HEK293 (cell line): ENCODE data around the gene TASP1.

Experiments used
- CTCF ChIA-PET: fragments of 350-600 bp; formaldehyde crosslinking; extraction: SDS; loops from one replicate; lab custom pipeline; 2021; ENCODE audit warnings: antibody characterized with exemption; lab: Yijun Ruan, JAX
- POLR2A ChIA-PET: fragments of 300-600 bp; formaldehyde crosslinking; extraction: SDS; loops from one replicate; lab custom pipeline; 2020; ENCODE audit warnings: antibody characterized with exemption, inconsistent platforms; lab: Yijun Ruan, JAX
- H3K27ac ChIP-seq: fragments of 200-500 bp; sonication (Bioruptor generic); 2 replicates; pipeline ENCODE4 v1.5.1; 2014; ENCODE audit warnings: low read depth, low read length, control low read depth, inconsistent platforms; ENCODE audit errors: extremely low read depth
- H3K36me3 ChIP-seq, 2 experiments: fragments of 200-500 bp in 1 of 2; sonication (Bioruptor generic) in 1 of 2; 1 replicate in 1 of 2; 2 replicates in 1 of 2; pipeline ENCODE4 v1.5.1; 2014 to 2017; ENCODE audit warnings: inconsistent platforms in 2 of 2, low read length in 2 of 2; ENCODE audit not compliant: control insufficient read depth in 2 of 2, insufficient read depth in 1 of 2
- H3K4me1 ChIP-seq: fragments of 200-500 bp; sonication (Bioruptor generic); 2 replicates; pipeline ENCODE4 v1.5.1; 2014; ENCODE audit warnings: mild to moderate bottlenecking, low read length, inconsistent platforms; ENCODE audit not compliant: control insufficient read depth, insufficient read depth
- H3K4me3 ChIP-seq: 2 replicates; pipeline ENCODE4 v1.5.1; 2011; ENCODE audit warnings: low read depth, mild to moderate bottlenecking, control low read depth, low read length, moderate library complexity
- H3K9me3 ChIP-seq: fragments of 200-500 bp; sonication (Bioruptor generic); 2 replicates; pipeline ENCODE4 v1.5.1; 2014; ENCODE audit warnings: low read depth, low read length, inconsistent platforms; ENCODE audit not compliant: control insufficient read depth, insufficient read depth
- YY2 ChIP-seq: fragments of 450-650 bp; formaldehyde crosslinking; IDR thresholded peaks from 2 replicates; pipeline ENCODE4 v1.5.1; 2016; ENCODE audit warnings: missing biosample characterization, missing genetic modification characterization
- ZBTB1 ChIP-seq: fragments of 450-650 bp; formaldehyde crosslinking; IDR thresholded peaks from 2 replicates; pipeline ENCODE4 v1.5.1; 2016; ENCODE audit warnings: missing biosample characterization, missing genetic modification characterization
- ZFP37 ChIP-seq: fragments of 450-650 bp; formaldehyde crosslinking; IDR thresholded peaks from 2 replicates; pipeline ENCODE4 v1.5.1; 2016; ENCODE audit warnings: missing biosample characterization, missing genetic modification characterization
- ZNF114 ChIP-seq: fragments of 450-650 bp; formaldehyde crosslinking; IDR thresholded peaks from 2 replicates; pipeline ENCODE4 v1.5.0; 2017; ENCODE audit warnings: missing biosample characterization, missing genetic modification characterization
- ZNF19 ChIP-seq: fragments of 450-650 bp; formaldehyde crosslinking; IDR thresholded peaks from 2 replicates; pipeline ENCODE4; 2016; ENCODE audit warnings: missing biosample characterization, missing genetic modification characterization, low read depth
- ZNF223 ChIP-seq: fragments of 450-650 bp; formaldehyde crosslinking; IDR thresholded peaks from 2 replicates; pipeline ENCODE4 v1.5.1; 2016; ENCODE audit warnings: missing biosample characterization, missing genetic modification characterization
- ZNF274 ChIP-seq, 2 experiments: fragments of 200-500 bp in 1 of 2; fragments of 450-650 bp in 1 of 2; sonication (Bioruptor generic) in 1 of 2; formaldehyde crosslinking in 1 of 2; IDR thresholded peaks; 2 replicates each; pipeline versions ENCODE4 v1.5.1 to v1.6.1; 2014 to 2016; ENCODE audit warnings: borderline replicate concordance in 1 of 2, inconsistent platforms in 1 of 2, low read length in 1 of 2, missing biosample characterization in 1 of 2, missing genetic modification characterization in 1 of 2
- ZNF311 ChIP-seq: fragments of 450-650 bp; formaldehyde crosslinking; IDR thresholded peaks from 2 replicates; pipeline ENCODE4 v1.5.1; 2017; ENCODE audit warnings: missing biosample characterization, missing genetic modification characterization, borderline replicate concordance
- ZNF404 ChIP-seq: fragments of 450-650 bp; formaldehyde crosslinking; IDR thresholded peaks from 2 replicates; pipeline ENCODE4 v1.5.1; 2017; ENCODE audit warnings: missing biosample characterization, missing genetic modification characterization
- ZNF416 ChIP-seq: fragments of 450-650 bp; formaldehyde crosslinking; IDR thresholded peaks from 2 replicates; pipeline ENCODE4 v1.5.1; 2016; ENCODE audit warnings: missing biosample characterization, missing genetic modification characterization
- ZNF514 ChIP-seq: fragments of 450-650 bp; formaldehyde crosslinking; IDR thresholded peaks from 2 replicates; pipeline ENCODE4 v1.5.1; 2016; ENCODE audit warnings: missing biosample characterization, missing genetic modification characterization
- ZNF521 ChIP-seq: fragments of 450-650 bp; formaldehyde crosslinking; IDR thresholded peaks from 2 replicates; pipeline ENCODE4 v1.5.1; 2017; ENCODE audit warnings: missing biosample characterization, mild to moderate bottlenecking, missing genetic modification characterization
- ZNF654 ChIP-seq: fragments of 450-650 bp; formaldehyde crosslinking; IDR thresholded peaks from 2 replicates; pipeline ENCODE4 v1.5.1; 2016; ENCODE audit warnings: low read depth, missing biosample characterization, missing genetic modification characterization
- ZNF664 ChIP-seq: fragments of 450-650 bp; formaldehyde crosslinking; IDR thresholded peaks from 2 replicates; pipeline ENCODE4 v1.5.1; 2016; ENCODE audit warnings: missing biosample characterization, missing genetic modification characterization
- ZNF747 ChIP-seq: fragments of 450-650 bp; formaldehyde crosslinking; IDR thresholded peaks from 2 replicates; pipeline ENCODE4 v1.5.1; 2016; ENCODE audit warnings: missing biosample characterization, missing genetic modification characterization
- ZNF785 ChIP-seq: fragments of 450-650 bp; formaldehyde crosslinking; IDR thresholded peaks from 2 replicates; pipeline ENCODE4 v1.5.1; 2016; ENCODE audit warnings: missing biosample characterization, missing genetic modification characterization
- ZNF791 ChIP-seq: fragments of 450-650 bp; formaldehyde crosslinking; IDR thresholded peaks from 2 replicates; pipeline ENCODE4 v1.5.1; 2016; ENCODE audit warnings: missing biosample characterization, missing genetic modification characterization
- TF ChIP-seq, protein P1 (sequence below): fragments of 450-650 bp; formaldehyde crosslinking; IDR thresholded peaks from 2 replicates; pipeline ENCODE4 v1.5.1; 2017; ENCODE audit warnings: missing biosample characterization, missing genetic modification characterization
- TF ChIP-seq, protein P2 (sequence below): fragments of 450-650 bp; formaldehyde crosslinking; IDR thresholded peaks from 2 replicates; pipeline ENCODE4 v1.5.1; 2016; ENCODE audit warnings: missing biosample characterization, missing genetic modification characterization
- TF ChIP-seq, protein P3 (sequence below): fragments of 450-650 bp; formaldehyde crosslinking; IDR thresholded peaks from 2 replicates; pipeline ENCODE4 v1.5.1; 2016; ENCODE audit warnings: missing biosample characterization, missing genetic modification characterization
- TF ChIP-seq, protein P4 (sequence below): fragments of 450-650 bp; formaldehyde crosslinking; optimal IDR thresholded peaks from 2 replicates; pipeline ENCODE3; 2016; ENCODE audit warnings: missing biosample characterization, mild to moderate bottlenecking, missing genetic modification characterization
- TF ChIP-seq, protein P5 (sequence below): fragments of 450-650 bp; formaldehyde crosslinking; IDR thresholded peaks from 2 replicates; pipeline ENCODE4 v1.5.1; 2016; ENCODE audit warnings: missing biosample characterization, missing genetic modification characterization

Gene TASP1

DNA sequence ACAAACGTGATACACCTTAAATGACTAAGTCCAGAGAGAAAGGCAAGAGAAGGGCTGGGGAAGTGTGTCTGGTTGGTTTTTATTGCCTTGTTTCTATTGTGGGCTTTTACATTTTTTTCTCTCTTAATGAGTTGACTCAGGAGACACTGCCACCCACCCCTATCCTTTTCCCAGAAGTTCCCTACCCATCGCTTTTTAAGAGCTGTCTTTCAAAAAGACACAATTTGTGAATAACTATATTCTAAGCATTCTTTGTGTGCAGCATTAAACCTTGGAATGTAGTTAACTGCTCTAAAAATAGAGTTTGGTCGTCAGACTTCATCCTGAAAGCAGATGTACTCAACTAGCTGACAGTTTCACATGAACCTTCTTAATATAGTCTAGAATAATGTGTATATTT, 242.7 kb downstream of the TASP1 start:
- Histone ChIP-seq H3K36me3 (no peaks in the 10 kb centered on the region), H3K27ac (no peak overlapping the region), H3K4me3 (no peak overlapping the region), H3K9me3 (no peaks in the 10 kb centered on the region), H3K4me1 (no peaks in the 10 kb centered on the region)
- ChIA-PET POLR2A (no interaction called here), CTCF (no interaction called here)
- no peak for TF ChIP-seq ZNF223 (tag by site-specific recombination)
- TF ChIP-seq ZNF654 (tag by site-specific recombination), result no peak
- TF ChIP-seq, protein P1, sequence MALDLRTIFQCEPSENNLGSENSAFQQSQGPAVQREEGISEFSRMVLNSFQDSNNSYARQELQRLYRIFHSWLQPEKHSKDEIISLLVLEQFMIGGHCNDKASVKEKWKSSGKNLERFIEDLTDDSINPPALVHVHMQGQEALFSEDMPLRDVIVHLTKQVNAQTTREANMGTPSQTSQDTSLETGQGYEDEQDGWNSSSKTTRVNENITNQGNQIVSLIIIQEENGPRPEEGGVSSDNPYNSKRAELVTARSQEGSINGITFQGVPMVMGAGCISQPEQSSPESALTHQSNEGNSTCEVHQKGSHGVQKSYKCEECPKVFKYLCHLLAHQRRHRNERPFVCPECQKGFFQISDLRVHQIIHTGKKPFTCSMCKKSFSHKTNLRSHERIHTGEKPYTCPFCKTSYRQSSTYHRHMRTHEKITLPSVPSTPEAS (tag by site-specific recombination), result no peak

DNA sequence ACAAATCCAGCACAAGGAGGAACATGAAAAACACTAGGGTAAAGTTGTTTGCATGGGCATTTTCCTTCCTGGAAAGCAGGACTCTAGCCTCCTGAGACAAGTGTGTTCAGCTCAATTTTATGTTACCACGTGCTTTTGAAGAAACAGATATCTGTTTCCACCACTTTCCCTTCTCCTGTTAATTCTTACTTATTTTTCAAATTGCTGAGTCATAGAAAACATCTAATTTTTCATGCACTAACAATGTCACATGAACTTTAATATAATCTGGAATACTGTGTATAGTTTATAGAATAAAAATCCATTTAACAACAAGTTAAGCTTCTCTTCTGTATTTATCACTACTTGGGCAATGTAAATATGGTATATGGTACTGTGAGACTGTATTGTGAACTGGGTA, 243.5 kb downstream of the TASP1 start:
- Histone ChIP-seq H3K4me3 (no peak overlapping the region), H3K4me1 (no peaks in the 10 kb centered on the region), H3K36me3 (no peaks in the 10 kb centered on the region), H3K27ac (no peak overlapping the region), H3K9me3 (no peaks in the 10 kb centered on the region)
- TF ChIP-seq ZNF416 (no peak), ZFP37 (tag by site-specific recombination) (no peak), ZNF514 (no peak), YY2 (no peak), ZNF785 (no peak), ZNF791 (no peak), ZNF664 (tag by site-specific recombination) (no peak), ZNF274 (IDR thresholded peaks at IDR 0.05; ENCODE audit: low read length) (no peak), ZNF274 (tag by site-specific recombination; IDR thresholded peaks at IDR 0.05; ENCODE audit: borderline replicate concordance) (no peak), ZNF311 (no peak), ZNF521 (no peak), ZNF19 (tag by site-specific recombination) (no peak), ZNF747 (tag by site-specific recombination) (no peak), ZBTB1 (tag by site-specific recombination) (no peak), ZNF114 (tag by site-specific recombination) (no peak), ZNF404 (no peak)
- TF ChIP-seq, protein P2, sequence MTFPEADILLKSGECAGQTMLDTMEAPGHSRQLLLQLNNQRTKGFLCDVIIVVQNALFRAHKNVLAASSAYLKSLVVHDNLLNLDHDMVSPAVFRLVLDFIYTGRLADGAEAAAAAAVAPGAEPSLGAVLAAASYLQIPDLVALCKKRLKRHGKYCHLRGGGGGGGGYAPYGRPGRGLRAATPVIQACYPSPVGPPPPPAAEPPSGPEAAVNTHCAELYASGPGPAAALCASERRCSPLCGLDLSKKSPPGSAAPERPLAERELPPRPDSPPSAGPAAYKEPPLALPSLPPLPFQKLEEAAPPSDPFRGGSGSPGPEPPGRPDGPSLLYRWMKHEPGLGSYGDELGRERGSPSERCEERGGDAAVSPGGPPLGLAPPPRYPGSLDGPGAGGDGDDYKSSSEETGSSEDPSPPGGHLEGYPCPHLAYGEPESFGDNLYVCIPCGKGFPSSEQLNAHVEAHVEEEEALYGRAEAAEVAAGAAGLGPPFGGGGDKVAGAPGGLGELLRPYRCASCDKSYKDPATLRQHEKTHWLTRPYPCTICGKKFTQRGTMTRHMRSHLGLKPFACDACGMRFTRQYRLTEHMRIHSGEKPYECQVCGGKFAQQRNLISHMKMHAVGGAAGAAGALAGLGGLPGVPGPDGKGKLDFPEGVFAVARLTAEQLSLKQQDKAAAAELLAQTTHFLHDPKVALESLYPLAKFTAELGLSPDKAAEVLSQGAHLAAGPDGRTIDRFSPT, result no peak
- TF ChIP-seq, protein P3, sequence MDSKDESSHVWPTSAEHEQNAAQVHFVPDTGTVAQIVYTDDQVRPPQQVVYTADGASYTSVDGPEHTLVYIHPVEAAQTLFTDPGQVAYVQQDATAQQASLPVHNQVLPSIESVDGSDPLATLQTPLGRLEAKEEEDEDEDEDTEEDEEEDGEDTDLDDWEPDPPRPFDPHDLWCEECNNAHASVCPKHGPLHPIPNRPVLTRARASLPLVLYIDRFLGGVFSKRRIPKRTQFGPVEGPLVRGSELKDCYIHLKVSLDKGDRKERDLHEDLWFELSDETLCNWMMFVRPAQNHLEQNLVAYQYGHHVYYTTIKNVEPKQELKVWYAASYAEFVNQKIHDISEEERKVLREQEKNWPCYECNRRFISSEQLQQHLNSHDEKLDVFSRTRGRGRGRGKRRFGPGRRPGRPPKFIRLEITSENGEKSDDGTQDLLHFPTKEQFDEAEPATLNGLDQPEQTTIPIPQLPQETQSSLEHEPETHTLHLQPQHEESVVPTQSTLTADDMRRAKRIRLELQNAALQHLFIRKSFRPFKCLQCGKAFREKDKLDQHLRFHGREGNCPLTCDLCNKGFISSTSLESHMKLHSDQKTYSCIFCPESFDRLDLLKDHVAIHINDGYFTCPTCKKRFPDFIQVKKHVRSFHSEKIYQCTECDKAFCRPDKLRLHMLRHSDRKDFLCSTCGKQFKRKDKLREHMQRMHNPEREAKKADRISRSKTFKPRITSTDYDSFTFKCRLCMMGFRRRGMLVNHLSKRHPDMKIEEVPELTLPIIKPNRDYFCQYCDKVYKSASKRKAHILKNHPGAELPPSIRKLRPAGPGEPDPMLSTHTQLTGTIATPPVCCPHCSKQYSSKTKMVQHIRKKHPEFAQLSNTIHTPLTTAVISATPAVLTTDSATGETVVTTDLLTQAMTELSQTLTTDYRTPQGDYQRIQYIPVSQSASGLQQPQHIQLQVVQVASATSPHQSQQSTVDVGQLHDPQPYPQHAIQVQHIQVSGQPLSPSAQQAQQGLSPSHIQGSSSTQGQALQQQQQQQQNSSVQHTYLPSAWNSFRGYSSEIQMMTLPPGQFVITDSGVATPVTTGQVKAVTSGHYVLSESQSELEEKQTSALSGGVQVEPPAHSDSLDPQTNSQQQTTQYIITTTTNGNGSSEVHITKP (tag by site-specific recombination), result no peak
- TF ChIP-seq, protein P4, sequence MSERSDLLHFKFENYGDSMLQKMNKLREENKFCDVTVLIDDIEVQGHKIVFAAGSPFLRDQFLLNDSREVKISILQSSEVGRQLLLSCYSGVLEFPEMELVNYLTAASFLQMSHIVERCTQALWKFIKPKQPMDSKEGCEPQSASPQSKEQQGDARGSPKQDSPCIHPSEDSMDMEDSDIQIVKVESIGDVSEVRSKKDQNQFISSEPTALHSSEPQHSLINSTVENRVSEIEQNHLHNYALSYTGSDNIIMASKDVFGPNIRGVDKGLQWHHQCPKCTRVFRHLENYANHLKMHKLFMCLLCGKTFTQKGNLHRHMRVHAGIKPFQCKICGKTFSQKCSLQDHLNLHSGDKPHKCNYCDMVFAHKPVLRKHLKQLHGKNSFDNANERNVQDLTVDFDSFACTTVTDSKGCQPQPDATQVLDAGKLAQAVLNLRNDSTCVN (tag by site-specific recombination), result no peak
- TF ChIP-seq, protein P5, sequence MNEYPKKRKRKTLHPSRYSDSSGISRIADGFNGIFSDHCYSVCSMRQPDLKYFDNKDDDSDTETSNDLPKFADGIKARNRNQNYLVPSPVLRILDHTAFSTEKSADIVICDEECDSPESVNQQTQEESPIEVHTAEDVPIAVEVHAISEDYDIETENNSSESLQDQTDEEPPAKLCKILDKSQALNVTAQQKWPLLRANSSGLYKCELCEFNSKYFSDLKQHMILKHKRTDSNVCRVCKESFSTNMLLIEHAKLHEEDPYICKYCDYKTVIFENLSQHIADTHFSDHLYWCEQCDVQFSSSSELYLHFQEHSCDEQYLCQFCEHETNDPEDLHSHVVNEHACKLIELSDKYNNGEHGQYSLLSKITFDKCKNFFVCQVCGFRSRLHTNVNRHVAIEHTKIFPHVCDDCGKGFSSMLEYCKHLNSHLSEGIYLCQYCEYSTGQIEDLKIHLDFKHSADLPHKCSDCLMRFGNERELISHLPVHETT (tag by site-specific recombination), result no peak
- ChIA-PET CTCF (no interaction called here), POLR2A (no interaction called here)
